Activated effector memory CD4-positive, alpha-beta T cell treated with anti-CD3 and anti-CD28 coated beads, Interleukin-2, amount 50 U/mL, for 16 hours (primary cell): Measurements from ENCODE around the gene GGACT.
A peak's percentile ranks its signal among the peaks of the same experiment; 100 is the strongest.
"Not testable (repeated sequence)": the region's sequence is repeated elsewhere in the genome, so short reads cannot be mapped to it uniquely, and the experiment has no call there.

Source experiments
- DNase-seq: peaks from one replicate; pipeline ENCODE4 v3.0.0-alpha.2; 2020

GGACT gene

GRCh38 chr13:100600915-100601314 lies 12.3 kb upstream of the GGACT start:
- no peak for DNase-seq

GRCh38 chr13:100600461-100600860 lies 11.9 kb upstream of the GGACT start:
- no peak for DNase-seq

GRCh38 chr13:100597253-100597652 lies 8.7 kb upstream of the GGACT start:
- DNase-seq = no peak

GRCh38 chr13:100596516-100596915 lies 7.9 kb upstream of the GGACT start:
- no peak for DNase-seq

- no peak for DNase-seq
These were observed 6.1 kb upstream of the GGACT start for GRCh38 chr13:100594731-100595130.

GRCh38 chr13:100594255-100594654 lies 5.7 kb upstream of the GGACT start:
- DNase-seq = no peak

GRCh38 chr13:100589178-100589725 lies 663 bp upstream of the GGACT start:
- DNase-seq = no peak

GRCh38 chr13:100584896-100585295 lies 3.7 kb downstream of the GGACT start:
- no peak for DNase-seq

GRCh38 chr13:100581504-100581903 lies 7.1 kb downstream of the GGACT start:
- no peak for DNase-seq

- DNase-seq = no peak
These were observed 7.6 kb downstream of the GGACT start for GRCh38 chr13:100581030-100581429.

- DNase-seq = no peak
These were observed 8.5 kb downstream of the GGACT start for GRCh38 chr13:100580045-100580444.

- DNase-seq = not testable (repeated sequence)
These were observed 11.3 kb downstream of the GGACT start for GRCh38 chr13:100577239-100577638.

- peak; percentile 89 for DNase-seq
These were observed 15.5 kb downstream of the GGACT start for GRCh38 chr13:100573121-100573520.

- DNase-seq = no peak
These were observed 22.0 kb downstream of the GGACT start for GRCh38 chr13:100566543-100566942.

- DNase-seq = no peak
These were observed 23.3 kb downstream of the GGACT start for GRCh38 chr13:100565286-100565685.

- DNase-seq = no peak
These were observed 24.0 kb downstream of the GGACT start for GRCh38 chr13:100564444-100565223.

- DNase-seq = no peak
These were observed 24.8 kb downstream of the GGACT start for GRCh38 chr13:100563779-100564178.

- no peak for DNase-seq
These were observed 26.9 kb downstream of the GGACT start for GRCh38 chr13:100561599-100562204.

GRCh38 chr13:100561158-100561499 lies 27.5 kb downstream of the GGACT start:
- DNase-seq = no peak

- no peak for DNase-seq
These were observed 28.0 kb downstream of the GGACT start for GRCh38 chr13:100560498-100561157.

- no peak for DNase-seq
These were observed 28.7 kb downstream of the GGACT start for GRCh38 chr13:100559886-100560285.

- no peak for DNase-seq
These were observed 35.8 kb downstream of the GGACT start for GRCh38 chr13:100552755-100553154.

GRCh38 chr13:100549316-100549715 lies 39.3 kb downstream of the GGACT start:
- DNase-seq = no peak

GRCh38 chr13:100547791-100548201 lies 40.8 kb downstream of the GGACT start:
- DNase-seq = no peak
